Large intestine (tissue), 3 donors: ENCODE data around the gene PC. TPM values are rescaled to one million over a fixed set of nuclear protein-coding genes. Genes with fewer than 3 reads are reported as not detected.

Experiments used
- DNase-seq, 2 donors: peaks; one replicate each; pipeline versions ENCODE4 v3.0.0 to v3.0.0-alpha.2; 2013
- H3K27ac ChIP-seq: one replicate; pipeline ENCODE4 v1.5.1; 2013; ENCODE audit warnings: low read length
- H3K27me3 ChIP-seq: 2 replicates; pipeline ENCODE4 v1.6.1; 2013; ENCODE audit warnings: low read length; ENCODE audit not compliant: control insufficient read depth, insufficient read depth
- H3K36me3 ChIP-seq: 2 replicates; pipeline ENCODE4 v1.6.1; 2013; ENCODE audit warnings: low read length; ENCODE audit not compliant: control insufficient read depth, insufficient read depth
- H3K4me1 ChIP-seq: one replicate; pipeline ENCODE4 v1.6.1; 2013; ENCODE audit warnings: low read length; ENCODE audit not compliant: control insufficient read depth, insufficient read depth
- H3K4me3 ChIP-seq: one replicate; pipeline ENCODE4 v1.5.1; 2013; ENCODE audit warnings: low read length
- H3K9me3 ChIP-seq: one replicate; pipeline ENCODE4 v1.6.1; 2013; ENCODE audit warnings: mild to moderate bottlenecking, low read depth, low read length, moderate library complexity; ENCODE audit not compliant: control insufficient read depth
- WGBS: methylation state at CpG from one replicate; pipeline ENCODE4 v1.1.5; 2013; ENCODE audit warnings: low lambda C conversion rate; ENCODE audit not compliant: insufficient coverage; 5-methylcytosine and 5-hydroxymethylcytosine counted together
- polyA plus RNA-seq: library from polyadenylated mRNA; unstranded; fragments of 120-200 nt; gene quantifications from one replicate; pipeline ENCODE4 v1.2.1, GENCODE V29; 2013

The PC gene
- polyA plus RNA-seq, 1 donor: 12.5 TPM

- H3K27ac ChIP-seq: no peak overlapping the region
- H3K9me3 ChIP-seq: no peaks in the 10 kb centered on the region
- H3K36me3 ChIP-seq: no peaks in the 10 kb centered on the region
- WGBS: no CpG with 5 or more reads among the region's 15 CpGs
- no peaks in the 10 kb centered on the region for H3K4me1 ChIP-seq
- no peak for DNase-seq
- H3K27me3 ChIP-seq: no peaks in the 10 kb centered on the region
- H3K4me3 ChIP-seq: no peak overlapping the region
These were observed 55.6 kb downstream of the PC start for GRCh38 chr11:66902486-66903177.

- WGBS: 20% methylated on average over 1 of the region's 7 CpGs
- Histone ChIP-seq H3K4me1 (no peaks in the 10 kb centered on the region), H3K36me3 (no peaks in the 10 kb centered on the region), H3K27me3 (no peaks in the 10 kb centered on the region), H3K9me3 (no peaks in the 10 kb centered on the region), H3K27ac (peak overlapping the region; percentile 4), H3K4me3 (no peak overlapping the region)
- peak; percentile 26 to 70 for DNase-seq
These were observed 56.2 kb downstream of the PC start for GRCh38 chr11:66901964-66902390.

GRCh38 chr11:66894141-66894540 lies 64.0 kb downstream of the PC start:
- DNase-seq: no peak
- no peaks in the 10 kb centered on the region for H3K36me3 ChIP-seq
- WGBS: 60% methylated on average over 2 of the region's 2 CpGs

GRCh38 chr11:66892911-66893310 lies 65.3 kb downstream of the PC start:
- Histone ChIP-seq H3K9me3 (no peaks in the 10 kb centered on the region), H3K4me3 (no peak overlapping the region), H3K4me1 (no peaks in the 10 kb centered on the region), H3K27me3 (no peaks in the 10 kb centered on the region), H3K27ac (no peak overlapping the region), H3K36me3 (peaks cover 3% of the 10 kb centered on the region)
- no peak for DNase-seq
- WGBS: no CpG with 5 or more reads among the region's 6 CpGs

More at GRCh38 chr11:66894141-66894540, 64.0 kb downstream of the PC start:
- Histone ChIP-seq H3K9me3 (no peaks in the 10 kb centered on the region), H3K27me3 (no peaks in the 10 kb centered on the region), H3K4me3 (no peak overlapping the region), H3K27ac (no peak overlapping the region), H3K4me1 (no peaks in the 10 kb centered on the region)

- DNase-seq: peak in 1 of 2 donors; percentile 41
- no peak overlapping the region for H3K27ac ChIP-seq
- H3K4me3 ChIP-seq: no peak overlapping the region
- WGBS: no CpG with 5 or more reads among the region's 14 CpGs
- peaks cover 3% of the 10 kb centered on the region for H3K36me3 ChIP-seq
- no peaks in the 10 kb centered on the region for H3K9me3 ChIP-seq
- no peaks in the 10 kb centered on the region for H3K27me3 ChIP-seq
- H3K4me1 ChIP-seq: no peaks in the 10 kb centered on the region
These were observed 66.1 kb downstream of the PC start for GRCh38 chr11:66891851-66892660.

- H3K27ac ChIP-seq: no peak overlapping the region
- no peak for DNase-seq
- no peak overlapping the region for H3K4me3 ChIP-seq
- no peaks in the 10 kb centered on the region for H3K9me3 ChIP-seq
- no peaks in the 10 kb centered on the region for H3K4me1 ChIP-seq
- H3K36me3 ChIP-seq: peaks cover 3% of the 10 kb centered on the region
- 90% methylated on average over 2 of the region's 8 CpGs for WGBS
- H3K27me3 ChIP-seq: no peaks in the 10 kb centered on the region
These were observed 68.2 kb downstream of the PC start for GRCh38 chr11:66889960-66890359.

- H3K27me3 ChIP-seq: no peaks in the 10 kb centered on the region
- H3K4me1 ChIP-seq: peaks cover 3% of the 10 kb centered on the region
- H3K27ac ChIP-seq: no peak overlapping the region
- 90% methylated on average over 2 of the region's 10 CpGs for WGBS
- no peak for DNase-seq
- peaks cover 3% of the 10 kb centered on the region for H3K36me3 ChIP-seq
- no peaks in the 10 kb centered on the region for H3K9me3 ChIP-seq
- no peak overlapping the region for H3K4me3 ChIP-seq
These were observed 69.9 kb downstream of the PC start for GRCh38 chr11:66888282-66888681.

GRCh38 chr11:66887526-66887925 lies 70.7 kb downstream of the PC start:
- no peaks in the 10 kb centered on the region for H3K27me3 ChIP-seq
- peaks cover 3% of the 10 kb centered on the region for H3K4me1 ChIP-seq
- H3K36me3 ChIP-seq: peaks cover 3% of the 10 kb centered on the region
- H3K9me3 ChIP-seq: no peaks in the 10 kb centered on the region
- H3K4me3 ChIP-seq: no peak overlapping the region
- H3K27ac ChIP-seq: no peak overlapping the region
- DNase-seq: no peak
- 80% methylated on average over 1 of the region's 11 CpGs for WGBS

- Histone ChIP-seq H3K4me3 (no peak overlapping the region), H3K9me3 (no peaks in the 10 kb centered on the region), H3K27me3 (no peaks in the 10 kb centered on the region), H3K36me3 (peaks cover 3% of the 10 kb centered on the region), H3K27ac (no peak overlapping the region), H3K4me1 (peaks cover 3% of the 10 kb centered on the region)
- no peak for DNase-seq
- no CpG with 5 or more reads among the region's 15 CpGs for WGBS
These were observed 71.4 kb downstream of the PC start for GRCh38 chr11:66886671-66887221.

- no CpG with 5 or more reads among the region's 11 CpGs for WGBS
These were observed 72.2 kb downstream of the PC start for GRCh38 chr11:66885950-66886440.

More at GRCh38 chr11:66885950-66886440, 72.2 kb downstream of the PC start:
- Histone ChIP-seq H3K4me1 (peaks cover 3% of the 10 kb centered on the region), H3K9me3 (no peaks in the 10 kb centered on the region), H3K27me3 (no peaks in the 10 kb centered on the region), H3K36me3 (peaks cover 3% of the 10 kb centered on the region), H3K4me3 (no peak overlapping the region), H3K27ac (no peak overlapping the region)
- DNase-seq: no peak
